Activated gamma-delta T cell treated with anti-CD3 and anti-CD28 coated beads, Interleukin-2, amount 50 U/mL, for 16 hours (primary cell): ENCODE results near the gene KLF1.
"Not testable (repeated sequence)": the region's sequence is repeated elsewhere in the genome, so short reads cannot be mapped to it uniquely, and the experiment has no call there.

Experiments
- DNase-seq: peaks from one replicate; pipeline ENCODE4 v3.0.0-alpha.2; 2020; ENCODE audit warnings: low read depth

KLF1 gene

DNA sequence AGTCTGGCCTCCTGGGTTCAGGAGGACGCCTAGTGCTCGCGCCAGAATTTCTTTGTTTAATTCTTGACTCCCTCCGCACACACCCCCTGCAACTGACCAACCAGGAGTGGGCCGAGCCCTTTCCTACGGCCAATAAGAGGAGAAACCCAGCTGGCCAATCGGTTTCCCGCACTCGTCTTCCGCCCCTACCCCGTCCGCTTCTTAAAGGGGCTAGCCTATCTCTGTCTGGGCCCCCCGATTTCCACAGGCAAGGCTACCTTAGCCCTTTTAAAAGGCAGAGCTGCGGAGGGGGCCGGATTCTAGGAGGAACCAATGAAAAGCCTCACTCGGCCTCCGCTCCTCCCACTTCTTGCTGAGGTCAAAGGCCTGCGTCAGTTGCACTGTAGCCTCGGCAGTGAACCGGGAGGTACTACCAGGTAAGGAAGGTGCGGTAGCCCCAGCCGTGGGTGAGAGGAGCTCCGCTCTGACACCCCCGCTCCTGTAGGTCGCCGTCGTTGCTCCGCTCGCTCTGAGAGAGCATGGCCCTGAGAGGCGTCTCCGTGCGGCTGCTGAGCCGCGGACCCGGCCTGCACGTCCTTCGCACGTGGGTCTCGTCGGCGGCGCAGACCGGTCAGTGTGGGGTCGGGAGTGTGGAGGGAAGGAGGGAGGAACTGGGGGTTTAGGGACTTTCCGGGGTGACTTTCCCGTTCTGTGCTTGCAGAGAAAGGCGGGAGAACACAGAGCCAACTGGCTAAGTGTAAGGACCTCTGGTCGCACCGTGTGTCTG is 4.0 kb upstream of the KLF1 start, which contains the start of gene GCDH:
Gene GCDH (plus strand): TSS at position 374 of the 766 bp plus-strand sequence. CDS start 145 bp downstream, at position 519.
- peak; percentile 95 for DNase-seq

DNA sequence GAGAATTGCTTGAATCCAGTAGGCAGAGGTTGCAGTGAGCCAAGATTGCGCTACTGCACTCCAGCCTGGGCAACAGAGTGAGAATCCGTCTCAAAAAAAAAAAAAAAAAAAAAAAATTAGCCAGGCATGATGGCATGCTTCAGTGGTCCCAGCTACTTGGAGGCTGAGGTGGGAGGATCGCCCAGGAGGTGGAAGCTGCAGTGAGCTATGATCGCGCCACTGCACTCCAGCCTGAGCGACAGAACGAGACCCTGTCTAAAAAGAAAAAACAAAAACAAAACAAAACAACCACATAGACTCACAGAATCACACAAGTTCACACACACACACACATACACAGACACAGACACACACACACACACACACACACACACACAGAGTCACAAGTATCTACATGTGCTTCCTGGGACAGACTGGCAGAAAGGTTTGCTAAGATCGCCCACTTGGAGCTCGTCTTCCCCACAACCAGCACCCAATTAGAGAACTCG is 3.3 kb upstream of the KLF1 start:
- not testable (repeated sequence) for DNase-seq

DNA sequence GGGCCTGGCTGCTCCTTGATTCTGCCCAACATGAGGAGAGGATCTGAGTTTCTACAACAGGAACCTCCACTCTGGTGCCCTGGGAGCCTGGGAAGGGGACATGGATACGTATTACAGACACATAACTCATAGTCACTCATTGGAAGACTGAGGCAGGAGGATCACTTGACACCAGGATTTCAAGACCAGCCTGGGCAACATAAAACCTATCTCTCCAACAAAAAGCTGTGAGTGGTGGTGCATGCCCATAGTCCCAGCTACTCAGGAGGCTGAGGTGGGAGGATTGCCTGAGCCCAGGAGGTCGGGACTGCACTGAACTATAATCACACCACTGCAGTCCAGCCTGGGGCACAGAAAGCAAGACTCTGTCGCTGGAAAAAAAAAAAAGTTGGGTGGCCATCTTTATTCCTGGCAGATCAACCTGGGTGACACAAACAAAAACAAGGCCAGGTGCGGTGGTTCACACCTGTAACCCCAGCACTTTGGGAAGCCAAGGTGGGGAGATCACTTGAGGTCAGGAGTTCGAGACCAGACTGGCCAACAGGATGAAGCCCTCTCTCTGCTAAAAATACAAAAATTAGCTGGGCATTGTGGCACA is 1.1 kb upstream of the KLF1 start:
- no peak for DNase-seq

DNA sequence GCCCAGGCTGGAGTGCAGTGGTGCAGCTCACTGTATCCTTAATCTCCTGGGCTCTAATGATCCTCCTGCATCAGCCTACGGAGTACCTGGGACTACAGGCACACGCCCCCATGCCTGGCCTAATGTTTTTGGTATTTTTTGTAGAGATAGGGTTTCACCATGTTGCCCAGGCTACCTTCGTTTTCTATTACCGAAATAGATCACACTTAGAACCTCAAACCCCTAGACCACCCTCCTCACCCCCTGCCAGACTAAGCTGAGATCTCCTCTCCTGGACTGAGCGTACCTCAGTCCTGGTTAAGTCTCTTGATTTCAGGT is 391 bp downstream of the KLF1 start:
- DNase-seq = no peak

DNA sequence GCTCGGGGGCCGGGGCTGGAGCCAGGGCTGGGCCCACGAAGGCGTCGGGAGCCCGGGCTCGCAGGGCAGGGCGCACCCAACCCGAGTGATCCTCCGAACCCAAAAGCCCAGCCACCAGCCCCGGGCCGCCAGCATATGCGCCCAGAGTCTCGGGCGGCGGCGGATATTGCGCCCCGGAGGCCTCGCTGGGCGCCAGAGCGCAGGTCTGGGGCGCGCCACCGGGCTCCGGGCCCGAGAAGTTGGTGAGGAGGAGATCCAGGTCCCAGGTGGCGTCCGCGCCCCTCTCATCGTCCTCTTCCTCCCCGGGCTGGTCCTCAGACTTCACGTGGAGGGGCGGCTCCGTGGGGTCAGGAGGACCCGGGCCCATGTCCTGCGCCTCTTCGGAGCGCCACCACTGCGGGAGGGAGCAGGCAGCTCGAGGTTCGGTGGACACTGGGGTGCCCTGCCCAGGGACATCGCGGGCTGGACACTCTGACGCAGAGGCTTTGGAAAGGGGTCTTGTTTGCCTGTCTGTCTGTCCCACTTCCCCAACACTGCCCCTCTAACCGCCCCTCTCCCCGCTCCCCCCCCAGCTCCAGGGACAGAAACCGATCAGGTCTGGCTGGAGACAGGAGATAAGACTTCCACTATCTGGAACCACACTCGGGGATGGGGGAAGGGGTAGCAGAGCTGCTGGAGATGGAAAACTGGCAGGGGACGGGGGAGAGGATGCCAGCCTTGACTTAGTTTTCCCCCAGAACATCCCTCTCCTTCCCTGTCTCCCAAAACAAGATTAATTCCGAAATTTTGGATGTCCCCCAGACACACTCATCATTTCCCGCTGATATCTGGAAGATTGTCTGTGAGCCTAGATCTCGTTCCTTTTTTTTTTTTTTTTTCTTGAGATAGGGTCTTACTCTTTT is 1.0 kb downstream of the KLF1 start:
- DNase-seq = no peak

DNA sequence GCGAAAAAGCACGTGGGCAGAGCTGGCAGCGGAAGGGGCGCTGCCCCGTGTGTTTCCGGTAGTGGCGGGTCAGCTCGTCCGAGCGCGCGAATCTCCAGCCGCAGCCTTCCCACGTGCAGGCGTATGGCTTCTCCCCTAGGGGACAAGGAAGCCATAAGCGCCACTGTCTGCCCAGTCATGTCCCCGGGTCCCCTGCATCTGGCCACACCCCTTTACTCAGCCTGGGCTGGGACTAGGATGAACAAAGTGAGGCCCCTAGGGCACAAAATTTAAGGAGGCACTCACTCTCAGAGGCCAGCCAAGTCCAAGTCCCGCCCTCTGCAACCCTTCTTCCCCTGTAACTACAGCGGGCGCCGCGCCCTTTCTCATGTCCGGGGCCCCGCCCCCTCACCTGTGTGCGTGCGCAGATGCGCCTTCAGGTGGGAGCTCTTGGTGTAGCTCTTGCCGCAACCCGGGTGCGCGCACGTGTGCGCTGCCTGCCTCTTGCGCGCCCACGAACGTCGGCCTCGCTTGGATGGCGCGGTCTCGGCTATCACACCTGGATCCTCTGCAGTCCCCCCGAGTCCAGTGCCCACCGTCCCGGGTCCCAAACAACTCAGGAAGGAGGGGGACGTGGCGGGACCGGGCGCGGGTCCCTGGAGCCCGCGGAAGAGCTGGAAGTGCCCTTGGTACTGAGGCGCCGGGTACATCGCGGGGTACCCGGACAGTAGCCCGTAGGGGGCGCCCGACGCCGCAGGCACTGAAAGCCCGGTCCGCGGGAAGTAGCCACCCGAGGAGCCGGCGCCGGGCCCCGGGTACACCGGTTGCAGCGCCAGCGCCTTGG is 1.9 kb downstream of the KLF1 start:
- peak; percentile 74 for DNase-seq

DNA sequence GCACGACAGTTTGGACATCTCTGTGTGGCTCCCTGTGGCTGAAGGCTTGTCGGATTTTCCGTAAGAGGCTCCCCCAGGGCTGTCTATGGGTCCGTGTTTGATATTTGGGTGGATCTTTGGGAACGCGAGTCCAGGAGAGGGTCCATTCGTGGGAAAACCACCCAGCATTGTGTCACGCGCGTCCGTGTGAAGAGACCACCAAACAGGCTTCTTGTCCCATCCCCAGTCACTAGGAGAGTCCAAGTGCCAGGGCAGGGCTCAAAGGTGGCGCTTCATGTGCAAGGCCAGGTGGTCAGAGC is 2.4 kb downstream of the KLF1 start:
- DNase-seq = no peak

DNA sequence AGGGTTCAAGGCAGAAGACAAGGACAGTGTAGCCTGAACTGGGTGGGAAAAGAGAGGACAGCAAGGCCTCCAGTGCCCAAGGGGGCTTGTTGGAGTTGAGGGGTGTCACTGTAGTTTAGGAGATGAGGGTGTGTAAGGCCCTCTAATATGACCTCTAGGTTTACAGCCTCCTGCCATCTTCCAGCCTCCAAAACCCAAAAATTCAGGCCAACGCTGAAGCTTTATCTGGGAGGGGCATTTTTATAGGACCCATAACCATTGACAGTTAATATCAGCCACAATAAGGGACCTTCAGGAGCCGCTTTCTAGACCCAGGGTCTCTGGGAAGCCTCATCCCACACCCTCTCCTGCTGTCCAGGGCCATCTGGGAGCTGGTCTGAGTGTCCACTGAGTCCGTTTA is 2.8 kb downstream of the KLF1 start:
- DNase-seq = no peak

DNA sequence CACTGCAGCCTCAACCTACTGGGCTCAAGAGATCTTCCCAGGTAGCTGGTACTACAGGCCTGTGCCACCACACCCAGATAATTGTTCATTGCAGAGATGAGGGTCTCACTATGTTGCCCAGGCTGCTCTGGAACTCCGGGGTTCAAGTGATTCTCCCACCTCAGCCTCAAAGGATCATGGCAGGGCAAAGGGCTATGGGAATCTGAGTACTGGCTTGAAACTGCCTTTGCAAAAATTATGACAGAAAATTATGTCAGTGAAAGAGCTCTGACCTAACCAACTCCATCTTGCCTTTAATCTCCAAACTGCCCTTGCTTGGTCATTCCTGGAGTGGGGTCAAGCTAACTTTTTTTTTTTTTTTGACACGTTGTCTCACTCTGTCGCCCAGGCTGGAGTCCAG is 4.4 kb downstream of the KLF1 start:
- no peak for DNase-seq

DNA sequence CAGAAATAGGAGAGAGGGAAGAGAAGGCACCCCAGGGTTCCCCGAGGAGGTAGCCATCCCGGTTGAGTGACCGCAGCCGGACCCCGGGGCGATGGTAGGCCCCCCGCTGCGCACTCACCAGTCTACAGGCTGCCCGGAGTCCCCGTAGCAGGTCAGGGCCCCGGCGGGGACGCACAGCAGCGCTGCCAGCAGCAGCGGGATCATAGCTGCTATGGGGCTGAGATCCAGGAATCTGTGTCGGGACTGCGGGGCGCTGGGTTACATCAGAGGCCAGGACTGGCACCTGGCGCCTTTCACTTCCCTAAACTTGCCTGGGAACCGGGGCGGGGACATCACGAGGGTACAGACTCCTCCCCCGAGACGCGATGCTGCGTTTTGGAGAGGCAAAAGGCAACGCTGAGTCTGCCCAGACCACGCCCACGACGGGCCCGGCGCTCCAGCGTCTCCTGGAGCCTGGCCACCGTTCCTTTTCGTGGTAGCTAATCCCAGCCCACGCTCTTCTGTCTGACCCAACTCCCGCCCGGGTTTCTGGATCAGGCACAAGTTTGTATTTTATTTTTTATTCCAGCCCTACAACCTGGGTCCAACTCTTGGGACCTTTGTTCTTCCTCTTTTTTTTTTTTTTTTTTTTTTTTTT is 5.7 kb downstream of the KLF1 start, which contains the start of gene DNASE2:
Gene DNASE2 (minus strand): TSS at position 278 of the 637 bp plus-strand sequence. CDS start 74 bp downstream, at position 204.
- DNase-seq = peak; percentile 72

DNA sequence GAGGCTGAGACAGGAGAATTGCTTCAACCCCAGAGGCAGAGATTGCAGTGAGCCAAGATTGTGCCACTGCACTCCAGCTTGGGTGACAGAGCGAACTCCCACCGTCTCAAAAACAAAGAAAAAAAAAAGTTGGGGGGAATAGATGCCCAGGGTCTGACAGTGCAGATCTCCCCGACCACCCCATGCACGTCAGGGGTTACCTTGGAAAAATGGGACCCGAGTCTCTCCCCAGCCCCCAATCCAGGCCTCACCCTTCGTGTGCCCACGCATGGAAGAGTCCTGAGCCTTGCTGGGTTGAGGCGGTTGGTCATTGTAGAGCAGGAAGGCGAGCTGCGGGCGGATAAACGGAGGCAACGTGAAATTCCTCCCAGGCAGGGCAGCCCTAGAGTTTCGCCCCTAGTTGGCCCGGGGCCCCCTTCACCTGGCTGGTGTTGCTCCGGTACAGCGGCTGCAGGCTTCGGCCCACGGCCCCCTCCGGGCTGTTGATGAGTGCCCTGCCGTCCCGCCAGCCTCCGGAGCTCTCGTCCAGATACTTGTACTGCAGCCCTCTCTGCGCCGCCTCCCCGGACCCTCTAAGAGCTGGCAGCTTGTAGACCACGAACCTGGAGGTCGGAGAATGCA is 6.3 kb downstream of the KLF1 start:
- no peak for DNase-seq

DNA sequence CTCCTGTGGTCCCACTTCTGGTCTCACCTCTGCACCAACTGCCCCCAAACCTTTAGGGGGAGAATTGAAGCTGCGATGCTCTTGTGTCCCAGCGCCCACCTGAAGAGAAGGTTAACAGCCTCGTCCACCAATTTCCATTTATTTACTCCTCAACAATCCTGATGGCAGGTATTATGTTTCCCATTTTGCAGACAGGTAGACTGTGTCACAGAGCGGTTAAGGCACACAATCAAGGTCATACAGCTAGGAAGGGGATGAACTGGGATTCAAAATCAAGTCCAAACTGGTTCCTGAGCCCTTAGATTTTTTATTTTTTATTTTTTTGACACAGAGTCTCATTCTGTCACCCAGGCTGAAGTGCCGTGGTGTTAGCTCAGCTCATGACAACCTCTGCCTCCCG is 11.9 kb downstream of the KLF1 start:
- DNase-seq = no peak

DNA sequence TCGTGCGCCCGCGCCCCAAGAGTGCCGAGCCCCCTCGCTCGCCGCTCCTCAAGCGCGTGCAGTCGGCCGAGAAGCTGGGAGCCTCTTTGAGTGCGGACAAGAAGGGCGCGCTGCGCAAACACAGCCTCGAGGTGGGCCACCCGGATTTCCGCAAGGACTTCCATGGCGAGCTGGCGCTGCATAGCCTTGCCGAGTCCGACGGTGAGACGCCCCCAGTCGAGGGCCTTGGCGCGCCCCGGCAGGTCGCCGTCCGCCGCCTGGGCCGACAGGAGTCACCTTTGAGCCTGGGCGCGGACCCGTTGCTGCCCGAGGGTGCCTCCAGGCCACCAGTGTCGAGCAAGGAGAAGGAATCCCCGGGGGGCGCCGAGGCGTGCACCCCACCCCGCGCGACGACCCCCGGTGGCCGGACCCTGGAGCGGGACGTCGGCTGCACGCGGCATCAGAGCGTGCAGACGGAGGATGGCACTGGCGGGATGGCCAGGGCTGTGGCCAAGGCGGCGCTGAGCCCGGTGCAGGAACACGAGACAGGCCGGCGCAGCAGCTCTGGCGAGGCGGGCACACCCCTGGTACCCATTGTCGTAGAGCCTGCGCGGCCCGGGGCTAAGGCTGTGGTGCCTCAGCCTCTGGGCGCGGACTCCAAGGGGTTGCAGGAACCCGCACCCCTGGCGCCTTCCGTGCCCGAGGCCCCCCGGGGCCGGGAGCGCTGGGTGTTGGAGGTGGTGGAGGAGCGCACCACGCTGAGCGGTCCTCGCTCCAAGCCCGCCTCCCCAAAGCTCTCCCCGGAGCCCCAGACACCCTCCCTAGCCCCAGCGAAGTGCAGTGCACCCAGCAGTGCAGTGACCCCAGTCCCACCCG is 12.9 kb downstream of the KLF1 start:
- DNase-seq = no peak

DNA sequence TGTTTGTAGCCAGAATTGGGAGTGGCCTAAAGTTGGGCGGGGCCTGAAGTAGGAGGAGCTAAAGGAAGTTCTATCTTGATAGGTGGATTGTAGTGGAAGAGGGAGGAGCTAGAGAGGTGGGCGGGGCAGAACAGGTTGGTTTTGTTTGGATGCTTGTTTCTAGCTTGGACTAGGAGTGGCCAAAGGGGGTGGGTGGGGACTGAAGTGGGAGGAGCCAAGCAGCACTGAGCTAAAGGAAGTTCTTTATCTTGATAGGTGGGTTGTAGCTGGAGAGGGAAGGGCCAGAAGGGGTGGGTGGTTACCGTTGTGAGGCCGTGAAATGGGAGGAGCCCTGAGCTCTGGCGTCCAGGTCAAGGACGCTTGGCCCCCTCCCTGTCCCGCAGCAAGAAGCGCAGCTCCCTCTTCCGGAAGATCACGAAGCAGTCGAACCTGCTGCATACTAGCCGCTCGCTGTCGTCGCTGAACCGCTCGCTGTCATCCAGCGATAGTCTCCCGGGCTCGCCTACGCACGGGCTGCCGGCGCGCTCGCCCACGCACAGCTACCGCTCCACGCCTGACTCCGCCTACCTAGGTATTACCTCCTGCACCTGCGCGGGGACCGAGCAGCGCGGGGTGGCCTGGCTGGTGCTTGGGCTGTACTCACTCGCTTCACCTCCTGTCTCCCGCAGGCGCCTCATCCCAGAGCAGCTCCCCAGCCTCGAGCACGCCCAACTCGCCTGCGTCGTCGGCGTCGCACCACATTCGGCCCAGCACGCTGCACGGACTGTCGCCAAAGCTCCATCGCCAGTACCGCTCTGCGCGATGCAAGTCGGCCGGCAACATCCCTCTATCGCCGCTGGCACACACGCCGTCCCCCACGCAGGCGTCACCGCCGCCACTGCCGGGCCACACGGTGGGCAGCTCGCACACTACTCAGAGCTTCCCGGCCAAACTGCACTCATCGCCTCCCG is 13.8 kb downstream of the KLF1 start:
- peak; percentile 39 for DNase-seq

DNA sequence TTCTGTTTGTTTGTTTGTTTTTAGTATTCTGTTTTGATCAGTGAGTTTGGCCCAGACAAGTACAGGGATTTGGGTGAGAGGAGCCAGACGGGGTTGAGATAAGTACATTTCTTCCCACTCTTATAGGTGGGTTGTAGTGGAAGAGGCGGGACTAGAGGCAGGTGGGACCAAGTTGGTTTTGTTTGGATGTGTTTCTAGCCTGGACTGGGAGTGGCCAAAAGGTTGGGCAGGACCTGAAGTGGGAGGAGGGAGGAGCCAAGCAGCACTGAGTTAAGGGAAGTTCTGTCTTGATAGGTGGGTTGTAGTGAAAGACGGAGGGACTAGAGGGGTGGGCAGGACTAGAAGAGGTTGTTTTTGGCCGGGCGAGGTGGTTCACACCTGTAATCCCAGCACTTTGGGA is 14.7 kb downstream of the KLF1 start:
- no peak for DNase-seq

DNA sequence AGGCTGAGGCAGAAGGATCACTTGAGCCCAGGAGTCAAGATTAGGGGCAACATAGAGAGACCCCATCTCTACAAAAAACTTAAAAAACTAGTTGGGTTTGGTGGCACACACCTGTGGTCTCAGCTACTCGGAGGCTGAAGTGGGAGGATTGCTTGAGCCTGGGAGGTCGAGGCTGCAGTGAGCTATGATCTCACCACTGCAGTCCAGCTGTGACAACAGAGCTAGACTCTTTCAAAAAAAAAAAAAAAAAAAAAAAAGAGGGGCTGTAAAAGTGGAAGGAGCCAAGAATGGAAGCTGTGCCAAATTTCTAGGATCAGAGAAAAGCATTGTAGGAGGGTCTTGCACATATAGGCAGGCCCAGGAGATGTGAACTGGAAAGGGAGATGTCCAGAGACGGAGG is 15.3 kb downstream of the KLF1 start:
- DNase-seq = no peak

DNA sequence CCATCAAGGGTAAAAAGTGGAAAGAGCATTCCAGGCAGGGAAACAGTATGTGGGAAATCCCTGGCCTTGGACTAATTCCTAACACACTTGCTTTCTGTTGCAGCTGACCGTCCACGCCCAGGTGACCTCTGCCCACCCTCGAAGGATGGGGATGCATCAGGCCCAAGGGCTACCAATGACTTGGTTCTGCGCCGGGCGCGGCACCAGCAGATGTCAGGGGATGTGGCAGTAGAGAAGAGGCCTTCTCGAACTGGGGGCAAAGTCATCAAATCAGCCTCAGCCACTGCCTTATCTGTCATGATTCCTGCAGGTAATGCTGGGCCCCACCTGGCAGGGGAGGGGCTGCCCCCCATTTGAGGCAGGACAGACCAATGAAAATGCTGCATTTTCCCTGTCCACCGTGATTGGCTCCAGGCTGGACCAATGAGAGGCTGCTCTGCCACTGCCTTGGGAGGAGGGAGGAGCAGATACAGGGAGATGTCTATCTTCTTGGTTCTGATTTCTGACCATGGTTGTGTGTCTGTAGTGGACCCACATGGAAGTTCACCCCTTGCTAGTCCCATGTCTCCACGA is 18.4 kb downstream of the KLF1 start:
- no peak for DNase-seq
